GM03348 (cell line): ENCODE results near the gene DOK3.

Experiments
- DNase-seq: peaks from one replicate; pipeline ENCODE4 v3.0.0; 2012; ENCODE audit warnings: low spot score

DOK3 gene, protein sequence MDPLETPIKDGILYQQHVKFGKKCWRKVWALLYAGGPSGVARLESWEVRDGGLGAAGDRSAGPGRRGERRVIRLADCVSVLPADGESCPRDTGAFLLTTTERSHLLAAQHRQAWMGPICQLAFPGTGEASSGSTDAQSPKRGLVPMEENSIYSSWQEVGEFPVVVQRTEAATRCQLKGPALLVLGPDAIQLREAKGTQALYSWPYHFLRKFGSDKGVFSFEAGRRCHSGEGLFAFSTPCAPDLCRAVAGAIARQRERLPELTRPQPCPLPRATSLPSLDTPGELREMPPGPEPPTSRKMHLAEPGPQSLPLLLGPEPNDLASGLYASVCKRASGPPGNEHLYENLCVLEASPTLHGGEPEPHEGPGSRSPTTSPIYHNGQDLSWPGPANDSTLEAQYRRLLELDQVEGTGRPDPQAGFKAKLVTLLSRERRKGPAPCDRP

DNA sequence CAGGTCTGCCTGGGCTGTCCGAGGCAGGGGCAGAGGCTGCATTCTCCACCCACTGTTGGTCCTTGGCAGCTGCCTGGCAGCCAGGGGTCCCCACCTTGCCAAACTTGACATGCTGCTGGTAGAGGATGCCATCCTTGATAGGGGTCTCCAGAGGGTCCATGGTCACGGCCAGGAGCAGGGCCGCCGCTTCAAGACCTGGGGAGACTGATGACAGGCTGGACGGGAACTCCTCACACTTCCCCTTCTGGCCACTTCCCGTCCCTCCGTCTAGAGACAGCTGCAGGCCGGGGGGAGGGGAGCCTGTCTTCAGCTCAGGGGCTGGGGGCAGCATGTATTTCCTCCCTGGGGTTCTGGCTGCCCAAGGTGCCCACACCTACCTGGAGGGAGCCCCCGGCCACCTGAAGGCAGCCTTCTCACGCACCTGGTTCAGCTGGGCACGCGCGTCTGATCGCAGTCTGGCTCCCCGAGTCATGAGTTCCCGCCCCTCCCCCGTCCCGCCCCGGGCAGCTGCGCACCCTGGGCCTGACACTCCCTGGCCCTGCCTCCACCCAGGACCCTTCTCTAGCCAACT is at the start of gene DOK3:
Gene DOK3 (minus strand): TSS at position 446 of the 571 bp plus-strand sequence. CDS start 286 bp downstream, at position 160.
- no peak for DNase-seq

DNA sequence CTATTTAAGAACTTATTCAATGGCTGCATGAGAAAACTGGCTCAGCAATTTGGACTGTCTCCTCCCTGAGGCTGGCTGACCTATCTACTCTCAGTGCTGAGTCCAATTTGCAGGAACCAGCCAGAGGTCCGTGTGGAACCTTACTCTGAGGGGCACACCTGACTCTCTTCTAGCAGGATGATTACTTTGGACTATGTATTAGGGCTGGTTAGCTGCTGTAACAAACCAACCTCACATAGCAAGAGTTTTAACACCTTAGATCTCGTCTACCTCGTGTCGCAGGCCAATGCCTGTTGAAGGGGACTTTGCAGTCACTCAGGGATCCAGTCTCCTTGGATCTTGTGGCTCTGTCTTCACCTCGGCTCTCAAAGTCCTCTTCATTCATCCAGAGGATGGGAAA is 48.2 kb upstream of the DOK3 start:
- DNase-seq = no peak

DNA sequence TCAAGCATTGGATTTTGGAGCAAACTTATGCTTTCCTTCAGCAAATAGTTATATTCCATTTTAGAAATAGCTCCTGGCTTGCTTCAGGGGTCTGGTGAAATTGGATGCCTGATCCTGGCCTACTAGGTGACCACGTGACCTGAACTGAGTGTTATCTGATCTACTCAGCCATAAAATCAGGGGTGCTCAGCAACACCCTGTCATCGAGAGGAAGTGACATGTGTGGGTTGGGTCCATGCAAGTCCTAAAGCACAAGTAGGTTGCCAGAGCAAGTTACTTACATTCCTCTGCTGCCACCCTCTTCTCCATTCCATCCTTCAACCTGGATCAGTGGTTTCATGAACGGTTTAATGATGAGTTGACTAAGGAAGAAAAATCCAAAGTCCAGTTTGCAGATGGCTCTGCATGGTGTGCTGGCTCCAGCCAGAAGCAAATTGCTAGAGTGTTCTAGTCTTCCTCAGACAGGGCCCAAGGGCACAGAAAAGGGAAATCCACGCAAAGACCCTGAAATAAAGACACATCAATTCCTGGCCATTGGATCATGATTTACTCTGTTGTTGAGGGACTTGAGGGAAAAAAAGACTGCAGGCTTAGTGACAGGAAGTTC is 47.5 kb upstream of the DOK3 start:
- DNase-seq = no peak

DNA sequence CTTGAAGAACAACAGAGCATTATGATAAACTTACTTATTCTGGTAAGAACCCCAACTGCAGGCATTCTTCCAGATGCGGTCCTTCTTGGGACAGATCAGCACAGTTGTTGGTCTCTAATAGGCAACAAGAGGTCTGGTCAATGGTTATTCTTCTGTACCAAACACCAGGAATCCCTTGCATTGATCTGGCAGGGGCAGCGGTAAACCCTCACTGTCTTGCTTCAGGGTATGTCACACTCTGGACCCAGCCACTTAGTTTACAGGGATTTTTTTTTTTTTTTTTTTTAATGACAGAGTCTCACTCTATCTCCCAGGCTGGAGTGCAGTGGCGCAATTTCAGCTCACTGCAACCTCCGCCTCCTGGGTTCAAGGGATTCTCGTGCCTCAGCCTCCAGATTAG is 46.0 kb upstream of the DOK3 start:
- no peak for DNase-seq

DNA sequence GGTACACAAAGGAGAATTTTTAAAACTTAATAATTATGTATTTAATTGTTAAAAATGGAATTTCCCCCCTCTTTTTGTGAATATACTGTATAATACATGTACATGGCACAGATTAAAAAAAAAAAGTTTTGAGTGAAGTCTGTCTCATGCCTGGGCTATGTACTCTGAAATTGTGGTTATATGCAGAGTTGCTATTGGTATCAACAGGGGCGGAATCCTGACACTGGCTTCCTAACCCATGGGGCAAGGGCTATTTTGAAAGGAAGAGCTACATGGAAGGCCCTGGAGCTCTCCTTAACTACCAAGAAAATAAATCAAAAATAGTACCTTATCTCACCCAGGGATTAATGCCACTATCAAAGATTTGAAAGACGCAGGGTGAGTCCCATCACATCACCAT is 45.6 kb upstream of the DOK3 start:
- no peak for DNase-seq

DNA sequence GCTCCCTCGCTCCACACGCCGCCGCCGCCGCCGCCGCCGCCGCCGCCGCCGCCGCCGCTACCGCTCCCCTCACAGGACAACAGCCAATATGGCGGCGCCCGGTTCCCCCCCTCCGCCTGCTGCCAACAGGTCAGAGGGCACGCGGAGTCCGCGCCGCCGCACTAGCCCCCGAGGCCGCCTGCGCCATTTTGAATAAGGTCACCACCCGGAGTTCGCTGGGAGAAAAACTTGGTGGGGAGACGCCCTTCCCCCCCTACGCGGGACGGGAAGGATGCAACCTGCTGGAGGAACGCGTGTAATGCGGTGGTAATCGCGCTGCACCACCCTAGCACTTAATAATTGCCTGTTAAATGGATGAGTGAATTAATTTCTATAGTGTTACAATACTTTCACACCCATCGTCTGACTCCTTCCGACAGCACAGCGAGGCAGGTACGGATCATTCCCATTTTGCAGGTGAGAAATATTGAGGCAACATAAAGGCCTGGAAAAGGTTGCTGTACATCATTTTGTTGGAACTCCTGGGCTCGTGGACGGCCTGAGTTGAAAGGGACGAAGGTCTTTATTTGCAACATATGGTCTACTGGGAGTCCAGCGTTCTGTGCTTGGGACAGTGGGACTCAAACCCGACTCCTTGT is 45.0 kb upstream of the DOK3 start, which contains the start of gene FAM193B:
Gene FAM193B (minus strand): TSS at position 90 of the 638 bp plus-strand sequence. CDS start 105 bp downstream, outside the sequence.
- DNase-seq = peak; percentile 98

DNA sequence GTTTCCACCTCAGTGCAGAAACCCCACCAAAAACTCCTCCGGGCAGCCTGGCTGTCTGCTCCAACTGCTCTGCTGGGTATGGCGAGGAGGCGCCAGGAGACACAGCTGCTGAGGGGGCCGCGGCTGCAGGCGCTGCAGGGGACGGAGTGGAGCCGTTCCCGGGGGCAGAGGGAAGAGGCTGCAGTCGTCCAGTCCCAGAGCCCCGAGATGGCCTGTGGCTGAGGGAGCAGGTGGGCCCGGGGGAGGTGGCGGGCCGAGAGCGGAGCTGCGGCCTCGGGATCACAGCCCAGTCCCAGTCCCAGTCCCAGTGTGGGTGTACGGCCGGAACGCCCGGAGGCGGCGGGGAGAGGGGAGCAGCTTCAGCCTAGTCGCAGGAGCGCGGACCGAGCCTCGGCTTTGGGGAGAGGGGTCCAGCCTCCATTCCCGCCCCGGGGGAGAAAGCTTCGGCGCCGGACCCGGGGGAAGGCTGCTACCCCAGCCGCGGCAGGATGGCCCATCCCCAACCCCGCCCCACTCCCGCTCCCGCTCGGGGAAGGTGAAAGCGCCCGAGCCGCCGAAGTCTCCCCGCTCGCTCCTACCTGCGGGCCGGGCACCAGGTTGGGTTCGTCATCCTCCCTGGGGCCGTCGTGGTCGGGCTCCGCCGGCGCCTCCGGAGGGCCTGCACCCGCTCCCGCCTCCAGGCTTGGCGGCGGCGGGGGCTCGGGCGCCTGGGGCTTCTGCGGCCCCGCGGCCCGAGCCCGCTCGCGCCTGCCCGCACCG is 44.2 kb upstream of the DOK3 start:
- DNase-seq = peak; percentile 67

DNA sequence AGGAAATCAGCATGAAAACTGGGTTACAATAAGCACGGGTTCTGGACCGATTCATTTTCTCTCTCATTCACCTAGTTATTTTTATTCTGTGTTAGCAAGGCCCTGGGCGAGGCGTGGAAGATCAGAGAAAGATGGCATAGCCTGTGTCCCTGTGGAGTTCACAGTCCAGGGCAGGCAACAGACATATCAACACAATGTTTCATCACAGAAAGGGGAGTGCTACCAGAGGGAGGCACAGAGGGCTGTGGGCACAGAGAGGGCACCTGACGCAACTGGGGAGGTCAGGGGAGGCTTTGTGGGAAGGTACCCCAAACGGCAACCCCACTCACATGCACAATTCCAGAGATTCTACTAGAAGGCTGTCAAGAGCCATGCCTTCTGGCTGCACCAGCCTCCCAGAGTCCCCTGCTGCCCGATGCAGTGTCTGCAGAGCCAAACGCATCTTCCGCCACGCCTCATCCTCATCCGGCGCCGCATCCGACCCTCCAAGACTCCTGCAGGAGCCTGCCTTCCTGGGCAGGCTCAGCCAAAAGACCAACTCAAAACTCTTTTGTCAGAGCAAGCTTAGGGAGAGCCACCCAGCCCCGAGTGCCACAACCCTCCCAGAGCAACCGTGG is 43.3 kb upstream of the DOK3 start:
- DNase-seq = peak; percentile 61

DNA sequence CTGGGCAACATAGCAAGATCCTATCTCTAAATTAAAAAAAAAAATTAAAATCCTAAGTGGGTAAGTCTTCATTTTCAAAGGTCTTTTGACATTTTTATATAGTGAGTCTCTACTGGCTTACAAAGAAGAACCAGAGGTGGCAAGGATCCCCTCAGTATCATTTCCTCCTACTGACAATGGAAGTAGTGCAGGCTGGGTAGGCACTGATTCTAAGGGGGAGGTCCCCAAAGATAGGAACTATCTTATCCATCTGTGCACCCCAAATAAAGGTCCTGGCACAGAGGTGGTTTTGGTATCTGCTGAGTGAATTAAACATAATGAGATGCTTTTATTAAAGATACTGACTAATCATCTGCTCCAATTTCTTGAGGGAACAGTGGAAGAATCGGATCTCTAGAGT is 40.5 kb upstream of the DOK3 start:
- no peak for DNase-seq

DNA sequence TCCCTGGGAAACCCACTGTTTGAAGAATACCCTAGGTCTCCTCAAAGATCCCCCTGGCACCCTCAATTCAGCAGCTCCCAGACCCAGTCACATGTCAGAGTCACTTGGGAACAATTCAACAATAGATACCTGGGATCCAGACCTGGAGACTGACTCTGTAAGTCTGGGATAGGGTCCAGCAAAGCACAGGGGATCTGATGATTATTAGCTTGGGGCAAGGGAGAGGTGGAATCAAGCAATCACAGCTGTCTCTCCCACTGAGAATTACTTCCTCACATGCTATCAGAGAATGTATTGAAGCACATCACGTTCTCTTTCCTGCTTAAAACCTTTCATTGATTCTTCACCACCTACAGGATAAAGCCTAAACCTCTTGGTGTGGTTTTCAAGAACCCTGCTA is 38.9 kb upstream of the DOK3 start:
- no peak for DNase-seq

DNA sequence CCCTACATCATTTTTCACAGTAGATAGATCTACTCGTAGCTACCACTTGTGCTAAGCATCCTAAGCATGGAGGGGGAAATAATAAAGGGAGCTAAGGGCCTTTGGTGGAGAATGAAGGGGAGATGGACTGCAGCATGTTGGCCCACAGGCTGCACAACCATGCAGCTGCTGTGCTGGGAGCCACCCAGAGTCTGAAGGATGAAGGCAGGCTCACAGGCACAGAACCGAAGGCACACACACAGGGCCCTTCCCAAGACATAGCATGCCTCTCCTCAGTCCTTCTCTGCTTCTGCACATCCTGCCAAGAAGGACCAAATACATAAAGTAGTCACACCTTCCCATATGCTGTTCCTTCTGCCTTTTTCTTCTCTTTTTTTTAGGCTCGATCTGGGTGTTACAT is 38.1 kb upstream of the DOK3 start:
- no peak for DNase-seq

DNA sequence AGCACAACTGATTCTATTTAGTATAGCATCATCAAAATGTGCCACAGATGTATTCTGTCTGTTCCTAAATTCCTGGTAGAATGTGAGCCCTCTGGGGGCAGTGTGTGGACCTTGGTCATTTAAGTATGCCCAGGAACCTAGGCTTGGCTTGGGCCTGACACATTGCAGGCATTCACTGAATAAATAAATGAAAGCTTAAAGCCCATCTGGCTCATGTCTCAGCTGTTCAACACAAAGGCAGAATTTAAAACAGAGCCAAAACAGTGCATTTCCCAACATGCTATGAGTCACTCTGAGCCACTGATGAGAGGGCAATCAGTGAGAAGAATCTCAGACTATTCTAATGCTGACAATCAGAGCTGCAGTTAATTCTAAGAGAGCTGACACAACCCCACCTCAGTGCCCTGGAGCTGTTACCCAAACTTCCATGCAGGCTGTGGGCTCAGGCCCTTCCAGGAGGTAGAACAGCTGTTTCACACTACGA is 36.7 kb upstream of the DOK3 start:
- peak; percentile 86 for DNase-seq

DNA sequence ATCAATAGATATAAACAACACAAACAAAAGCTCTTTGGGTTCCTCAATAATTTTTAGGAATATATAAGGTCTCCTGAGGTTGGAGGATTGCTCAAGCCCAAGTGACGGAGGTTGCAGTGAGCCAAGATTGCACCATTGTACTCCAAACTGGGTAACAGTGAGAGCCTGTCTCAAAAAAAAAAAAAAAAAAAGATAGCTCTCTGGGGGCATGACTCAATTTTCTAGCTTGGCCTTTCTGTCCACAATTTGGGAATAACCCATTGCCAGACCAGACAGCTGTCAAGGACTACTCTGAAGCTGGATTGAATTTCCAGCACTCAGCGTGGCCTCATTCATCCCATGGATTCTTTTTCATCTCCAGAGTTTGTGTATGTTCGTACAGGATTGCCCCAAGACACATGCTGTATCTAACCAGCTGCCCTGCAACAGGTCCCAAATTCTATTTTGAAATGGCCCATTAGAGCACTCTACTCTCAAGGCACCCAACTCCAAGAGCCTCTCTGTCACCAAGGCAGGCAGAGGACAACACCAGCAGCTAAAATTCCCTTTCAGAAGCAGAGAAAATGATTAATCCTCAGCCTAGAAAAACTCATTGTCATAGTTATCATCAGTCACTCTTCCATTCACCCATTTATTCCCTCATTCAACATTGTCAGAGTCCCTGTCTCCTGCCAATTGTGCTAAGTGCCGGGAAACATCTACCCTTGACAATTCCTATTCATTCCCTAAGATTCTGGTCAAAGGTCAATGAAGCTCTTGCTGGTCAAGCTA is 36.0 kb upstream of the DOK3 start:
- DNase-seq = peak; percentile 73

DNA sequence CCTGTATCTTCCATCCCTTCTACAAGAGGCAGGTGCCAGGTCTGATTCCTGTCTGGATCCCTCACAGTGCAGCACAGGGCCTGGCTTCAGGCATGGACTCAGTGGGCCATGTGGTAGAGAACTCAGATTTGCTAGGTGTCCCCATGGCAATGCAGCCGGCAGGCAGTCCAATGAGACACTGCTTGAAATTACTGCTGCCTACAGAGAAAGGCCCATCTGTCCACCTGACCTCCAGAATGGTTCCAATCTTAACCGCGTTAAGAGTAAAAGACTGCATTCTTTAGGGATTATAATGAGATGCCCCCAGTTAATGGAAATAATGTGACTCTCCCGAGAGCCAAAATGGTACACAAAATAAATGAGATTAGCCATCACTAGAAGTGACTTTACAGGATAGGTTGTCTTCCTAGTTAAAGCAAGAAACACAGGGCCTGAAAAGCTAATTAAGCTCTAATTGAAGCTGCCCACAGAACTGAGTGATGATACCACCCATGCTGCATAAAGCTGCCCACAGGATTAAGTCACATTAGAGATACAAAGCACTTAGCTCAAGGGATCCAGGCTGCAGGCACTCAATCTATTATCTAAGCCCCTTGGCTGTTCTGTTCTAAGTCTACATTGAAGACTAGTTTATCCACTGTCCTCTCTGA is 33.3 kb upstream of the DOK3 start:
- DNase-seq = no peak

DNA sequence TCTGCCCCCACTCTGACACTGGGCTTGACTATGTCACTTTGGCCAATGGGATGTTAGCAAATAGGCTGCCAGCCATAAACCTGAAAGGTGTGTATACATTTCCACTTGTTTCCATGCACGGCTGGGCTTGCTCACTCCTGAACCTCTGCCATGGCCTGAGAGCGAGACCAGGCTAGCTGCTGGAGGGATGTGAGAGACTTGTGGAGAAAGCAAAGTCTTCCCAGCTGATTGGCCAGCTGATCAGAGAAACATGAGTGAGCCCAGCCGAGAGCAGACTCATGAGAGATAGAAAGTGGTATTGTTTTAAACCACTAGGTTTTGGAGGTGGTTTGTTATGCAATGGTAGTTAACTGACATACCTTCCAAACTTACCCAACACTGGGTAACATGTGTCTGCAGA is 30.8 kb upstream of the DOK3 start:
- DNase-seq = no peak

DNA sequence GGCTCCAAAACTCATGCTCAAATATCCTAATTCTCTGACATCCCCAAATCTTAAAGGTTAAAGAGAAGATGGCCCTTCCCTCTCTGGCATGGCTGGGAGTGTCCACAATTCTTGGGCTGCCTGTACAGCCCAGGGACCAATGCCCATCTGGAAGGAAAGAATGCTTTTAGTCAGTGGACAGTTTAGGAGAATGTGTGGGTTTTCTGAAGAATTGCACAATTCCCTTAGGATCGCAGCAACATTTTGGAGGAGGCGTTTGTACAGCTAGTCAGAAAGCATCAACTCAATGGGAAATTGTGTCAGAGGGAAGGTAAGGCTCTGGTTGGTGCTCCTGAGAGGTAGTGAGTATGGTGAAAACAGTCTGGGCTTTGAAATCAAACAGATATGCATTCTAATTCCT is 29.8 kb upstream of the DOK3 start:
- DNase-seq = peak; percentile 89

DNA sequence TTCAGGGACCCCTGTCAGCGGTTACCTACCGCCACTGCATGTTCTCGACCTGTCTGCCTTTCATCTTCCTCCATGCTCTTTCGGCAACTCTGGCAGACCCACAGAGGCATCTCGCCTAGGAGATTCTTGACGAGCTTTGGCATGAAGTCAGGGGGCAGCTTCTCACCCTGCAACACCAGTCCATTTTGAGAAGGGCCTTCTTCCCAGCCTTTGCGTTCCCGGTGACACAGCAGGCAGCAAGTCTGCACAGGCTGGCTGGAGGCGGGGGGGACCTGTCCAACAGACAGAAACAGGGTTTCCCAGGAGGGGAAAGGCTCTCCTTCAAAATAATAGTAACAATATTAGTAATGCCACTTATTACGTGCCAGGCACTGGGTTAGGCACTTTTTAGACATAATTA is 29.2 kb upstream of the DOK3 start:
- no peak for DNase-seq

DNA sequence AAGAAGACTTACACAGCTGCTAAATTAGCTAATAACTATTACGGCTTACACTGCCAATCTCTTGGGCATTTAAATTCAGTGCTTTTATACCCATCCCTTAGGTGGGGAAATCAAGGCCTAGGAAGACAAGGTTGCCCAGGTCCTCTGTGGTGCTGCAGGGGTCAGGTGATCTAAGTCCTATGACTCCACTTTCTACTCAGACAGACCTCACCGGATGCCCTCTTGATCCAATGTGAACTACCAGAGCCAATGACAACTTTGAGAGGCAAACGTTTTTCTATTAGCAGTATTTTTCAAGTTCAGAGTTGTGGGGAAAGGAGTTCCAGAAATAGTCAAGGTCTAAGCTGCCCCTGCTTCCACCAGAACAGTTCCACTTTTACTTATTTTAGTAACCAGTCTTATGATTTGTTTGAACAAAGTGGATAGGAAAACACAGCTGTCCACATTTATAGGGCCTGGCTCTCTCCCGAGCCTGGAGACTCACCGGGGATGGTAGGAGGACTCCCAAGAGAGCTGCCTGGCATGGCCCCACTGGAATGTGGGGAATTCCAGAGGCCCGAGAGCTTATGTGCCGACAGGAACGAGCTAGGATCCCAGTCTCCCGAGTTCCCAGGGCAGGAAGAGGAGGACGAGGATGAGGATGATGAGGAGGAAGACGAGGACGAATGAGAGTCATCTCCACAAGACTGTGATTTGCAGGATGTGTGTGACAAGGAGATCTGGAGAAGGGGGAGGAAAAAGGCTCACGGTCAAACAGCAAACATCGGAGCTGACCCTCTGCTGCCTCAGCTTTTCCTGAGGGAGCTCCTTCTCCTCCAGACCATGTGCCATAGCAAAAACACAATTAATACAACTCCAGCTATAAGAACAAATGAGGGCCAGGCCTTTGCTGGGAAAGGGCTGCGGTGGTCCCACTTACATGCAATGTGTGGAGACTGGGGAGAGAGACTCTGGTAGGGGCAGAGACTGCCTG is 28.0 kb upstream of the DOK3 start:
- DNase-seq = peak; percentile 93

DNA sequence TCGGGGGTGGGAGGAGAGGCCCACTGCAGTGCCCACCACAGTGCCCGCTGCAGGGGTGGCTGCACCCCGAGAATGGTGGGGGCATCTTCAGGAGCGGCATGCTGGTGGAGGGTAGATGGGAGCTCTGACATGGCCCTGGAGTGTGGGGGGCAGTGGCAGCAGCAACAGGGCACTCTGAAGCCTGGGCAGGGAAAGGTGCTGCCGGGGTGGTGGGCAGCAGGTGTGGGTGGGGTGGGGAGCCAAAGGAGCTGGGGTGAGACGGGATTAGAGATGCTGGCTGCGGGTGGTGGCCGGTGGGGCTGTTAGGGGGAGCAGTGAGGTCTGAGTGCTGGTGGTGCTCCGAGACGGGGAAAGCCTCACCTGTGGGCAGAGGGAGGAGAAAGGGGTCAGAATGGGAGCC is 26.8 kb upstream of the DOK3 start:
- no peak for DNase-seq
